Nephron progenitor cell (in vitro differentiated cells): ENCODE data around the gene DYDC2.

Experiments used
- DNase-seq: peaks from one replicate; pipeline ENCODE4 v3.0.0; 2021
- H3K27ac Mint-ChIP-seq: 2 replicates; pipeline ENCODE4 v1.8.0; 2021; ENCODE audit warnings: mild to moderate bottlenecking, moderate library complexity, mixed read lengths
- H3K27me3 Mint-ChIP-seq: 2 replicates; pipeline ENCODE4 v1.8.0; 2021; ENCODE audit warnings: mild to moderate bottlenecking, low read depth, mixed read lengths; ENCODE audit not compliant: poor library complexity
- H3K36me3 Mint-ChIP-seq: 2 replicates; pipeline ENCODE4 v1.8.0; 2021; ENCODE audit warnings: low read depth, mixed read lengths
- H3K4me1 Mint-ChIP-seq: 2 replicates; pipeline ENCODE4 v1.8.0; 2021; ENCODE audit warnings: mixed read lengths
- H3K4me3 Mint-ChIP-seq: 2 replicates; pipeline ENCODE4 v1.8.0; 2021; ENCODE audit warnings: mild to moderate bottlenecking, moderate library complexity, mixed read lengths
- H3K9me3 Mint-ChIP-seq: 2 replicates; pipeline ENCODE4 v1.8.0; 2021; ENCODE audit warnings: mild to moderate bottlenecking, moderate library complexity, mixed read lengths
- CTCF ChIP-seq: fragments of 200-600 bp; sonication (generic); IDR thresholded peaks from 2 replicates; pipeline ENCODE4 v1.5.0; 2021; ENCODE audit warnings: antibody characterized with exemption

The DYDC2 gene

GRCh38 chr10:80392250-80392649, 35.7 kb downstream of the DYDC2 start:
- Mint-ChIP-seq H3K9me3 (no peaks in the 10 kb centered on the region), H3K27ac (no peak overlapping the region), H3K4me1 (peaks cover 10% of the 10 kb centered on the region), H3K4me3 (no peak overlapping the region), H3K27me3 (peaks cover 8% of the 10 kb centered on the region), H3K36me3 (no peaks in the 10 kb centered on the region)
- DNase-seq, result no peak
- TF ChIP-seq CTCF, result no peak

DNA sequence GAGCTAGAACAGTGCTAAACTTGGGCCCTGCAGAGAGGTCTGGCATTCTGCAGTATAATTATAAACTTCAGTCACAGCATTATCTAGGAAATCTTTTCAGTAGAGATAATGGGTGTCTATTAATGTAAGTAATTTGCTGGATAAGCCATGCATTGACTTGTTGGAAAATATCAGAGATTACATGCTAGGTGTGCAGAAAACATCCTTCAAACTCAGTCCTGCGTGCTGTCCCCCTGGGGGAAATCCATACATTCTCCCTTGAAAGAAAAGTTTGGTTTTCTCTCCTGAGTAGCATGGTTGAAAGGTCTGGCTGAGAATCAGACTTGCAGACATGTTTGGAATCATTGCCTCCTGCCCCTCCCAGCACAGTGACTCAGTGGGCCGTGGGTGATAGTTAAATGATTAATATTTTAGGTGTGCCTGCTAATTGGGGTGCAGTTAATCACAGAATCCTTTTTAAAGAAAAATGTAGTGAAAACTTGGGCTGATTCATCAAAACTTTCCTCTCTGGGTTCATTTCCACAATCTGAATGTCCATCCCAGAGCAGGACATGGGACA, 37.9 kb downstream of the DYDC2 start:
- no peak for TF ChIP-seq CTCF
- H3K4me3 Mint-ChIP-seq, result no peak overlapping the region
- peaks cover 10% of the 10 kb centered on the region for H3K4me1 Mint-ChIP-seq
- no peak for DNase-seq
- H3K36me3 Mint-ChIP-seq, result no peaks in the 10 kb centered on the region
- no peak overlapping the region for H3K27ac Mint-ChIP-seq
- peaks cover 9% of the 10 kb centered on the region for H3K27me3 Mint-ChIP-seq
- no peaks in the 10 kb centered on the region for H3K9me3 Mint-ChIP-seq

- Mint-ChIP-seq H3K36me3 (no peaks in the 10 kb centered on the region), H3K27ac (no peak overlapping the region), H3K4me1 (peaks cover 10% of the 10 kb centered on the region), H3K9me3 (no peaks in the 10 kb centered on the region), H3K4me3 (no peak overlapping the region), H3K27me3 (peaks cover 9% of the 10 kb centered on the region)
- no peak for TF ChIP-seq CTCF
- DNase-seq, result no peak
Observed at GRCh38 chr10:80397014-80397413, 40.4 kb downstream of the DYDC2 start.

DNA sequence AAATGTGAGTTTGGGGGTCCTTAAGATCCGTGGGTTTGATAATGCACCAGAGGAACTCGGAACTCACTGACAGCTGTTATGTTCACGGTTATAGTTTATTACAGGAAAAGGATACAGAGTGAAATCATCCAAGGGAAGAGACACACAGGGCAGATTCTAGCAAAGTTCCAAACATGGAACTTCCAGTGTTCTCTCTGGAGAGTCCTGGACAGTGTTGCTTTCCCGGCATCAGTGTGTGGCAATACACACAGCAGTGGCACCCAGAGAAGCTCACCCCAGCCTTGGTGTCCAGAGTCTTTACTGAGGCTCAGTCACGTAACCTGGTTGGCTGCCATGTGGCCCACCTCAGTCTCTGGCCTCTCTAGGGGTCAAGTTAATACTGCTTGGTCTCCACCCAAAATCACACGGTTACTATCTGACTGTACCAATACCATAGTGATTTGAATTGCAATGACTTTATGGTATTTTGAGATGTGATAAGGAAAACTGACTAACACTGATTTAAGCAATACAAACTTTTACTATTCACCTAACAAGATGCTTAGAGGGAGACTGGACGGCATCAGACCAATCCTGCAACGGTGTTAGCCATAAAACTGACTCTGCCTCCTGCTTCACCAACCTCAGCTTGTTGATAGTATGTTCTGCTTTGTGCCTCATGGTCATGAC, 43.7 kb downstream of the DYDC2 start:
- H3K36me3 Mint-ChIP-seq, result no peaks in the 10 kb centered on the region
- peaks cover 8% of the 10 kb centered on the region for H3K4me1 Mint-ChIP-seq
- peaks cover 5% of the 10 kb centered on the region for H3K27me3 Mint-ChIP-seq
- no peak for TF ChIP-seq CTCF
- no peak for DNase-seq
- no peak overlapping the region for H3K27ac Mint-ChIP-seq
- no peak overlapping the region for H3K4me3 Mint-ChIP-seq
- H3K9me3 Mint-ChIP-seq, result no peaks in the 10 kb centered on the region

GRCh38 chr10:80405035-80405434, 48.5 kb downstream of the DYDC2 start:
- TF ChIP-seq CTCF, result no peak
- H3K27ac Mint-ChIP-seq, result no peak overlapping the region
- H3K36me3 Mint-ChIP-seq, result no peaks in the 10 kb centered on the region
- H3K4me1 Mint-ChIP-seq, result peaks cover 40% of the 10 kb centered on the region
- H3K4me3 Mint-ChIP-seq, result no peak overlapping the region
- no peaks in the 10 kb centered on the region for H3K9me3 Mint-ChIP-seq
- no peaks in the 10 kb centered on the region for H3K27me3 Mint-ChIP-seq
- no peak for DNase-seq

DNA sequence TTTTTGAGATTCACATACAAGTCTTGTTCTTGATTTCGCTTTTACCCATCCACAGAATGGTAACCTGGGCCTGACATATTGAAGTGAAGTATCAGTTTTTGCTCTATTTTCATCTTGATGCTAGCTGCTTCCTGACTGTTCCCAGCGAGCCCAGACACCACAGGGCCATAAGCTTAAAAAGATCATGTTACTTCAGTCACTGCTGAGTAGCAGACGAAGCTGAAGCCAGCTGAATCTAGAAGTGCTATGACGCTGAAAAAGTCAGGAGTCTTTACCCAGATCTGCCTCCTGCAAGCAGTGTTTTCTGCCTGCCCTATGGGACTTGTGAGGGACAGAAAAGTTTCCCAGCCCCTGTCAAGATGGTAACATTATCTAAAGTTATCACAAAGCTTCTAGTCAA, 49.0 kb downstream of the DYDC2 start:
- no peaks in the 10 kb centered on the region for H3K27me3 Mint-ChIP-seq
- H3K27ac Mint-ChIP-seq, result peak overlapping the region; percentile 92
- no peak for TF ChIP-seq CTCF
- no peaks in the 10 kb centered on the region for H3K36me3 Mint-ChIP-seq
- no peak overlapping the region for H3K4me3 Mint-ChIP-seq
- H3K4me1 Mint-ChIP-seq, result peaks cover 46% of the 10 kb centered on the region
- no peak for DNase-seq
- no peaks in the 10 kb centered on the region for H3K9me3 Mint-ChIP-seq
